HG03139 (cell line): ENCODE measurements around the gene HEYL.

Experiments
- ATAC-seq: cut with Tn5 transposase; IDR thresholded peaks from one replicate; pipeline ENCODE4 v1.9.1; 2021; ENCODE audit not compliant: unreplicated experiment

The HEYL gene

GRCh38 chr1:39668111-39668510 is 28.7 kb upstream of the HEYL start:
- ATAC-seq = no peak

- peak; percentile 59 for ATAC-seq
Observed at GRCh38 chr1:39666772-39667171, 27.3 kb upstream of the HEYL start.

GRCh38 chr1:39663559-39663958 is 24.1 kb upstream of the HEYL start:
- no peak for ATAC-seq

- no peak for ATAC-seq
Observed at GRCh38 chr1:39662861-39663260, 23.4 kb upstream of the HEYL start.

GRCh38 chr1:39659538-39659937 is 20.1 kb upstream of the HEYL start:
- no peak for ATAC-seq

- no peak for ATAC-seq
Observed at GRCh38 chr1:39659110-39659509, 19.7 kb upstream of the HEYL start.

- peak; percentile 56 for ATAC-seq
Observed at GRCh38 chr1:39657923-39658485, 18.6 kb upstream of the HEYL start.

- no peak for ATAC-seq
Observed at GRCh38 chr1:39657402-39657801, 18.0 kb upstream of the HEYL start.

- ATAC-seq = no peak
Observed at GRCh38 chr1:39656391-39656790, 16.9 kb upstream of the HEYL start.

GRCh38 chr1:39655578-39656268 is 16.3 kb upstream of the HEYL start:
- ATAC-seq = no peak

GRCh38 chr1:39654291-39654690 is 14.8 kb upstream of the HEYL start:
- ATAC-seq = no peak

- no peak for ATAC-seq
Observed at GRCh38 chr1:39653546-39654031, 14.1 kb upstream of the HEYL start.

- no peak for ATAC-seq
Observed at GRCh38 chr1:39652554-39652953, 13.1 kb upstream of the HEYL start.

GRCh38 chr1:39652105-39652504 is 12.7 kb upstream of the HEYL start:
- ATAC-seq = no peak

GRCh38 chr1:39650431-39650830 is 11.0 kb upstream of the HEYL start:
- no peak for ATAC-seq

- ATAC-seq = no peak
Observed at GRCh38 chr1:39649636-39650185, 10.3 kb upstream of the HEYL start.

GRCh38 chr1:39648496-39648895 is 9.1 kb upstream of the HEYL start:
- ATAC-seq = no peak

- ATAC-seq = no peak
Observed at GRCh38 chr1:39647247-39647646, 7.8 kb upstream of the HEYL start.

GRCh38 chr1:39646232-39647081 is 7.0 kb upstream of the HEYL start:
- ATAC-seq = no peak

GRCh38 chr1:39645411-39646043 is 6.1 kb upstream of the HEYL start:
- ATAC-seq = no peak

- no peak for ATAC-seq
Observed at GRCh38 chr1:39643705-39644104, 4.3 kb upstream of the HEYL start.
